LoVo (cell line): ENCODE results near the gene SIK2.
"Not testable (repeated sequence)": the region's sequence is repeated elsewhere in the genome, so short reads cannot be mapped to it uniquely, and the experiment has no call there.

Experiments used
- DNase-seq: peaks from one replicate; pipeline ENCODE4 v3.0.0-alpha.2; 2016; ENCODE audit warnings: low spot score

The SIK2 gene

DNA sequence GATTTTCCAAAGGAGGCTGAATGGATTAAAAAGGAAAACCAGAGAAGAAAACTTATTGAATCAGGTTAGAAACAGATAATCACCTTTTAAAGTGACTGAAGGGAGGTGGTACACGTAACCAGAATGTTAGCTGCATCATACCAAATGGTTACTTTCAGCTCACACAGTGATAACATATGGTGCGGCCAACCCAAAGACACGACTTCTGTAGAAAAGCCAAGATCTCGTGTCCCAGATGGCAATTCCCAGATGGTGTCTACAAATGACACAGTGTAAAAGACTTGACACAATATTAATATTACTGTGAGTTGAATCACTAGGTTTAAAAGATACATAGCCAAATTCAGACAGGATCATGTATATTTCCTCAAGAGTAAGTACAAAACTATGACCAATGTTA lies 158.8 kb downstream of the SIK2 start:
- DNase-seq: no peak

DNA sequence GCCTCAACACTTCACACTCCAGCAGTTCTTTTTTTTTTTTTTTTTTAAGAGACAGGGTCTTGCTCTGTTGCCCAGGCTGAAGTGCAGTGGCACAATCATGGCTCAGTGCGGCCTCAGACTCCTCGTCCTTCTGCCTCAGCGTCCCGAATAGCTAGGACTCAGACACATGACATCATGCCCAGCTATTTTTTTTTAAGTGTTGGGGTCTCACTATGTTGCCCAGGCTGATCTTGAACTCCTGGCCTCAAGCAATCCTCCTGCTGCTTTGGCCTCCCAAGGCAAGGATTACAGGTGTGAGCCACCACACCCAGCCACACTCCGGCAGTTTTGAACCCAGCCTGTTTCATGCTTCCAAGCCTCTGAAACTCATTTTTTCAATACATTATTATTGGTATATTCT lies 160.3 kb downstream of the SIK2 start:
- DNase-seq: no peak

DNA sequence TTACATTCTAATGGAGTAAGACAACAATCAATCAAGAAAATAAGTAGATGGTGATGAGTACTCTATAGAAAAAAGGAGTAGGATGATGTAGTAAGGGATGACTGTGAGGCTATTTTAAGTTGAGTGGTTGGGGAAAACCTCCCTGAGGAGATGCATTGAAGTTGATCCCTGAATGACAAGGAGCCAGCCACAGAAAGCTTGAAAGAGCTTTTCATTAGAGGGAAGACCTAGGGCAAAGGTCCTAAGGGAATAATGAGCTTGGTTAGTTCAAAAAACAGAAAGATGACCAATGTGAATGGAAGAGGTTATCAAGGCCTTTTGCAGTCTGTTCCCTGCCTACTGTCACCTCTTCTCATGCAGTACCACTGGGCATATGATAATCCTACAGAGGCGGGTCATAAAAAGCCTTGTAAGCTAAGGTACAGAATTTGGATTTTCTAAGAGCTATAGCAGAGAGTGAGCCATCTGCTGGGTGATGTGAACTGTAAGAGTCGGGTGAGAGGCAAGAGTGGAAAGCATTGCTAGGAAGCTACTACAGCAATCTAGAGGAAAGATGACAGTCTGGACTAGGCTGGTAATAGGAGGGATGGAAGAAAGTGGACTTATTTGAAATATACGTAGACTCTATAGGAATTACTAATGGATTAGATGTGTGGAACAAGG lies 160.9 kb downstream of the SIK2 start:
- DNase-seq: no peak

DNA sequence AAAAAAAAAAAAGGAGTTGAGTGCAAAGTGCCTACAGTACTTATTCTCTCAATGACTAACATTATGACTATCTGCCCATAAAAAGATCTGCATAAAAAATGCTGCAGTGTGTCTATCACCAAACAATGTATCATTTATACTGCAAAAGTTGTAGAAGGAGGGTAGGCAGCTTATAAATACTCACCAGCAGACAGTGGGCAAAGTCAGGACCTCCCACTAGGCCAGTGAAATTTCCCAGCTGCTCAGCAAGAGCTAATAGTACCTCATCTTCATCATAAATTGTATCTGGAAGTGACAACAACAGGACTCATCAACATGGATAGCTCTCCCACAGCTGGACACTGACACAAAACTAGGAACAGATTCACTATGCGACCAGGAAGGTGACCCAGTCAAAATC lies 162.4 kb downstream of the SIK2 start:
- DNase-seq: no peak

DNA sequence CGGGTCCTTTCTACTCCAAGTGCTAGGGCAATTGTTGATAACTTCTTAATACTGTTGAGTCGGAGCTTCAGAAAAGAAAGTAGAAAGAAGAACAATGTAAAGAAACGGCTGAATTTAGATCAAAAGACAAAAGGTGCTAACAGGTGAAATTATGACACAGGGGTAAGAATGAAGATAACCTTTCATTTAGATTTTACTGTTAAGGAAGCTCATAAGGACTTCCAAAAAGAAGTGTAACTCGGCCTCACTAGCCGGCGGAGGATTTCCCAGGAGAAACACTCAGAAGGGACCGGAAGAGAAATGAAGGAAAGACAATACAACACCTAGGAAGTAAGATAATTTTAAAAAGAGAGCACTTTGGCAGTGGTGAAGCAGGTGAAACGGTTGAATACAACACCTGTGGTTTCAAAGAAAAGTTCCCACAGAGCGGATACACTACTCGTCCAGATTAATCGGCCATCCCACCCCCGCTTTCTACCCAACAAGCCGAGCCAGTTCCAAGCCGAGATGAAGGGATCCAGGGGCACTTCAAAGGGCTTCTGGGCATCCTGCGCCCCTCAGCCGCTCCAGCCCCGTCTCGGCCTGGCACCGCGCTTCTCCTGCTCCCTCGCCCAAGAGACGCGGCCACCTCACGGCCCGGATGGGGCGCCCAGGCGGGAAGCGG lies 163.2 kb downstream of the SIK2 start:
- no peak for DNase-seq

DNA sequence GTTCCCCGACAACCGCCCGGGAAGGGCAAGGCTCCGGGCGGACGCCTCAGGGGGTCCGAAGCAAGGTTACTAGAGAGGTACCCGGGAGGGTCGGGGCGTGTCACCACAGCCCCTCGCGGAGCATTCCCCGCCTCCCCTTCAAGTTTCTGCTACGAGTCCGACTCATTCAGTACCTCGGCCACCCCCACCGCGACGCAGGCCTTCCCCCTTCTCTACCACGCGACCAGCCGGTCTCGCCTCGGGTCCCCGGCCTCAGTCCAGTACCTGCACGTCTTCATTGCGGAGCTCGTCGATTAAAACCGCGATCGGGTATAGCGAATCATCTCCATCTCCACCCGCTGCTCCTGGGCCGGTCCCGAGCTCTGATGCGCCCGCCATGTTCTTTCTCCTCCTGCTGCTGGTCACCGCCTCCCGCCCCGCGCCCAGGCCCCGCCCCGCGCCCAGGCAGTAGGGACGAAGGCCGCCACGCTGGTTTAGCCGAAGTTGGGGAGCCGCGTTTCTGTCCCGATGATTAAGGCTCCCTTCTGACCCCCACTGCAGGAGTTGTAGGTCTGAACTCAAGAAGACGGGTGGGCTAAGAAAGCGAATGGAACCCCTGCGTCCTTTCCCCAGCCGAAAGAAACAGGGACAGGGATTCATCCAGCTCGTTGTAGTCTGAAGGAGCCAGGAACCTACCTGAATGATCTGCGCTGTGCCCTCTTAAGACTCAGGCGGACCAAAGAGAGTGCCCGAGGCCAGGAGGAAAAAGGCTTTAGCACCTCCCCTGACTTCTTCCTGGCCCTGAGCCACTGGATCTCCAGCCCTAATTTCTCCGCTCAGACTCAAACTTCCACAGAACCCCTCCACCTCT lies 164.0 kb downstream of the SIK2 start, which contains the start of gene PPP2R1B:
PPP2R1B (minus strand) TSS at position 406 of the 850 bp plus-strand sequence; CDS start at position 378, 28 bp downstream.
- DNase-seq: peak; percentile 82

DNA sequence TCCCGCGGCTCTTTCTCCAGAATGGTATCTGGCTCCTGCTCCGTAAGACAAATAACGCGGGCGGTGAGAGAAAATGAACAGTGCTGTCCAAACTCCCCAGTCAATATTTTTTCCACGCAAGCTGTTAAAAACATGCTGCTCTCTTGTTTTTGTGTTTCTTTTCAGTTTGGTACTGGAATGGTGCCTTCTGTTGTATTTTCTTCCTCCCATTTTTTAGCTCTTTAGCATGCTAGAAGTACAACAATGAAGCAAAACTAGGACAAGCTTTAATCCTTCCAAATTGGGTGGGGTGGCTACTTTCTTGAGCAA lies 164.5 kb downstream of the SIK2 start:
- no peak for DNase-seq

DNA sequence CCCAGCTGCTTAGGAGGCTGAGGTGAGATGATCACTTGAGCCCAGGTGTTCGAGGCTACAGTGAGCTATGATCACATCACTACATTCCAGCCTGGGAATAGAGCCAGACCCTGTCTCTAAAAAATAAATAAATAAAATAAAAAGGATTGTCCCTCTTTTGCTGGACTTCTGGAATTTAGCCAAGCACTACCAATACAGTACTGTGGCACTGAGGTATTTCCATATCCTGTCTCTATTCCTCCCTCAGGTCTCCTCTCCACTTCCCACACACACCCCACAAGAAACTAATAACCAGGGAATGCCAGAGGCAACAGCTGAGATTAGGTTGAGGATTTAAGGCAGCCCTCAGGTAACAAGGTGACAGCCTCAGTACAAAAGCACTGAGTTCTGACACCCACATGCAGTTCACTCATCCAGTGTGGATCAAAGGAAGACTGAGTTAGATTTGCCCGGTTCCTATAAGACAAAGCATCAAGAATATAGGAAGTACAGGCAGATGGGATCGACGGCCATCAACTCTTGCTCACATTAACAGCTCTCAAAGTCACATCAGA lies 168.4 kb downstream of the SIK2 start:
- DNase-seq: no peak

DNA sequence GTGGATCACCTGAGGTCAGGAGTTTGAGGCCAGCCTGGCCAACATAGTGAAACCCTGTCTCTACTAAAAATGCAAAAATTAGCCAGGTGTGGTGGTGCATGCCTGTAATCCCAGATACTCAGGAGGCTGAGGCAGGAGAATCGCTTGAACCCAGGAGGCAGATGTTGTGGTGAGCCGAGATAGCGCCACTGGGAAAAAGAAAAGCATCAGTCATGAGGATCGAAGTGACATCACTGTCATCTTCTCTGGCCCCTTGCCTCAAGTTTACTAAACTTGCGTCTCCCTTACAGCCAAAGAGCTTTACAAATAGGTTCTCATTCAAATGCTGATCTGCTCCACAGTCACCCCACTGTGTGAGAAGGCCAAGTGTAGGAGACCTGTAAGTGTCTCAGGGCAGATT lies 169.0 kb downstream of the SIK2 start:
- not testable (repeated sequence) for DNase-seq

DNA sequence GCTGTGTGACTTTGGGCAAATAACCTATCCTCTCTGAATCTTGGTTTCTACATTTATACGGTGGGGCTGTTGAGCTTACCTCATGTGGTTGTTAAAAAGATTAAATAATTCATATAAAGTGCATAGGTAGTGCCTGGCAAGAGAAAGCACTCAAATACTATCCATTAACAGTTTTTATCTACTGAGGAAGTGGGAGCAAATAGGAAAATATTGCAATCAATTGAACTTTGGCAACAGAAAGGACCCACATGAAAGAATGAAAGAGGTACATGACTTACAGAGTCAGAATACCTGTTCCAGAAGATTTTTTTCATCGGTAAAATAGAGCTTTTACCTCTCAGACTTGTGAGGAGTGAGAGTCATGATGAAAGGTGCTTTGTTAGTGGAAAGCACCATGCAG lies 170.3 kb downstream of the SIK2 start:
- DNase-seq: no peak

DNA sequence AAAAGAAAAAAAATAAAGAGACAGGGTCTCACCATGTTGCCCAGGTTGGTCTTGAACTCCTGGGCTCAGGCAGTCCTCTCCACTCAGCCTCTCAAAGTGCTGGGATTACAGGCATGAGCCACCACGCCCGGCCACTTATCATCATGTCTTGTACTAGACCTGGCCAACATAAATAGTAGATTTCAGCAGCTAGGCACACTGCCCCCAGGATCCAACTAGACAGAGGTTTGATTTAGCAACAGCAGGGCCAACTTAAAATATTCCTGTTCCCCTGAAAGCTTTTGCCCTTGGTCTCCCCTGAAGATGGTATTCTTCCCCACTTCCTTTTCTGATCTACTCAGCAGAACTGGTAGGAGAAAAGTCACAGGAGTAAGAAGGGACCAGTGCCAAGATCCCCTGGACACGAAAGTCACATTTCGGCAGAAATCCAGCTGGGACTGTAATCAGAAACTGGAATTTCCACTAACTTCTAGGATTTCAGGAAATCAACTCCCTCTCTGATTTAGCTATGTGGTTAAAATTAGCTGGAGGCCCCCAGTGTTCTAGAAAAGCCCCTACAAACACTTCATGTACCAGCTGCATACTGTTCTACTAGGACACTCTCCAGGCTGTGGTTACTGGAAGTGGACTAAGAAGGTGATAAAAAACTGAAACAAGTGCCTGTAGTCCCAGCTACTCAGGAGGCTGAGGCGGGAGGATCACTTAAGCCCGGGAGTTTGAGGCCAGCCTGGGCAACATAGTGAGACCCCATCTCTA lies 172.9 kb downstream of the SIK2 start:
- DNase-seq: no peak

DNA sequence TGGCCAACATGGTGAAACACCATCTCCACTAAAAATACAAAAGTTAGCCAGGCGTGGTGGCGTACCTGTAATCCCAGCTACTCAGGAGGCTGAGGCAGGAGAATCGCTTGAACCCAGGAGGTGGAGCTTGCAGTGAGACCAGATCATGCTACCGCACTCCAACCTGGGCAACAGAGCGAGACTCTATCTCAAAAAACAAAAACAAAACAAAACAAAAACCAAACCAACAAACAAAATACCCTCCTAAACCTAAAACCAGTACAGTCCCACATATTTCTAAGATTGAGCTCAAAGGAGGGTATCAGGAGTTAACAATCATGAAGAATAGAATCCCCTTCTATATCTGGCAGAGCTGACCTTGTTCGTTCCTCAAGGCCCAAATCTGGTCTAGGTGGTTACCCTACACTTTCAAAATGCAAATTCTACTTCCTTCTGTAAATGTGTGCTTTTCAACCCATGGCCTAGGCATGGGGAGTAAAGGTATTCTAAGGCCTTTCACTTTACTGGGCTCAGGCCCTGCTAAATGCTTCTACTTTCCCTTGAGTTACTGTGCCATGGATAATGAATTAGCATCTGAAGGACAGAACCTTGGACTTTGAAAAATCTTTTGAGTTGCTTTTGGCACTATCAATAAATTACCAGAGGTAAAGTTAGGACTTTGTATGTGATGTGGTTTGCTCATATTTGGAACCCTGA lies 174.3 kb downstream of the SIK2 start:
- DNase-seq: no peak

DNA sequence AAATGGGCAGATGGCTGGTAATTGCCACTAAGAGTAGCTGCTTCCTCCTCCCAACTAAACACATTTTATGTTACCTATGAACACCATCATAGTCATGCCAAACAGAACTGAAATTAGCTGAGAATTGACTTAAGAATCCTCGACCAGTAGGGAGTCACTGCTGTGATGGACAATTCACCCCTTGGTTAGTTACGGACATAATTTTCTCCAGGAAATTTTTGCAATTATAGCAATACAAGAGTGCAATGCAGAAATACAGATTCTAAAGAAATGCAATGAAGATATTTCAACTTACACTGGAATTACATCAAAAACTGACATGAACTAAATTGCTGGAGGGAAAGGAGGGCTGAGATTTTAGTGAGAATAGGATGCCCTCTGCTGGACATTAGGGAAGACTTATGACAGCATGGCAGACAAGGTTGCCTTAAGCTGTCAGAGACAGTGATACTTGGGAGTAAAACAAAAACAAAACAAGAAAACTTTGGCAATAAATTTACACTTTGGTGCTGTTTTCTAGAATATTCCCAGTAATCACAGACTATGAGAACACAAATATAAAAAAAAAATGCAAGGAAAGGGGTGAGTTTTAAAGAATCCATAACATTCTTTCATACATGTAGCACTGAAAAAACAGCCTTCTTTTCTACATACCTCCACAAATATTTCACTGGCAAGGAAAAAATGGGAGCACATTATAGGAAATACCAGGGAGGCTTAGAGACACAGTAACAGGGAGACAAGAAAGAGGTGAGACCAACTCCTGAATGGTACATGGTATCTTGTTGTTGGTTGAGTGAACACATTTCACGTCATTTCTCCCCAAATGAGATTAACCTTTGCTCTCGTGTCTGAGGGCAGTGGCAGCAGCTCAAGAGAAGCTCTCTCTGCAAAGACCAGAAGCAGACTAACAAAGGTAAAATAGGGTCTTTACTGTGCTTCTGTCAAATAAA lies 175.1 kb downstream of the SIK2 start:
- DNase-seq: peak; percentile 70

DNA sequence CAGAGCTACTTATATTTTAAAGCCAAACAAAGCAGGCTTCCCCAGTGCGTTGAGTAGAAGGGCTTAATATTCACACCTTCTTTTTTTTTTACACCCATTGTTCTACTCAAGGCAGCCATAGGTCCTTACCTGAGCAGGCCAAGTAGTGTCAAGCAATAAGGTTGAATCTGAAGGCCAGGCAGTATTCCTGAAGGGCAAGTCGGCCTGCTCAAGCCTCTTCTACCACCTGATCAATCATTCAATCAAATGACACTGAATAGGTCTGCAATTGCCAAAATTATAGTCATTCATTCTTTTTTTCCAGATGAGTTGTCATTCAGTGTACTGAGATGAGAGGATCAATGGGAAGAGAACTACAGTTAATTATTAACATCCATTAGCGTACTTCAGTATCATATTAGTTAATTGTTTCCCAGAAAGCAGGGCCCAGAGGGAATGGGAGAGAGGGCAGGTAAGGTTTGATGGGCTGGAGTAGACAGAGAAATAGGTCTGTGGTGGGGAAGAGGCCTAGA lies 175.9 kb downstream of the SIK2 start:
- no peak for DNase-seq

DNA sequence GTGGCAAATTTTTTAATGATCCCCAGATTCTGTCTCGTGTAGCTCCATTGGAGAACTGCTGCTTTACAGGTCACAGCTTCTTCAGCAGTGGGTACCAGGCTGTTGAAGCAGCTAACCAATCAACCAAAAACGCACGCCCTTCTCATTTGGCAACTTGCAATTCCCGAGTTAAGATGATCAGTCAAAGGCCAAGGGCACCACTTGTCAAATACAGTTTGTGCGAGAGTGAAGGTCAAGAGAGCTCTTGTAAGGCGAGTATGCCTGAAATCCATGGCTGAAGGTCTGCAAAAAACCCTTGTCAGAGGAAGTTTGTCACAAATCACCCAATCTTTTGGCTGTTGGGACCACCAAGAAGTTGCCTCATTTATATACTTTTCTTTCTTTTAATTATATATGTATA lies 176.9 kb downstream of the SIK2 start:
- no peak for DNase-seq
